GM12865 (cell line): ENCODE results near the gene AMOTL2.

Source experiments
- DNase-seq: peaks from one replicate; pipeline ENCODE4 v3.0.0; 2010; ENCODE audit warnings: low read depth
- H3K4me3 ChIP-seq: 2 replicates; pipeline ENCODE4 v1.5.1; 2011; ENCODE audit warnings: mild to moderate bottlenecking, low read depth, low read length, control low read depth
- TF ChIP-seq, protein P1 (sequence below): IDR thresholded peaks from 2 replicates; pipeline ENCODE4 v1.5.1; 2011; ENCODE audit warnings: low read length, control low read depth, low read depth, inconsistent platforms; ENCODE audit not compliant: insufficient read depth; ENCODE audit errors: missing control alignments

AMOTL2 gene

DNA sequence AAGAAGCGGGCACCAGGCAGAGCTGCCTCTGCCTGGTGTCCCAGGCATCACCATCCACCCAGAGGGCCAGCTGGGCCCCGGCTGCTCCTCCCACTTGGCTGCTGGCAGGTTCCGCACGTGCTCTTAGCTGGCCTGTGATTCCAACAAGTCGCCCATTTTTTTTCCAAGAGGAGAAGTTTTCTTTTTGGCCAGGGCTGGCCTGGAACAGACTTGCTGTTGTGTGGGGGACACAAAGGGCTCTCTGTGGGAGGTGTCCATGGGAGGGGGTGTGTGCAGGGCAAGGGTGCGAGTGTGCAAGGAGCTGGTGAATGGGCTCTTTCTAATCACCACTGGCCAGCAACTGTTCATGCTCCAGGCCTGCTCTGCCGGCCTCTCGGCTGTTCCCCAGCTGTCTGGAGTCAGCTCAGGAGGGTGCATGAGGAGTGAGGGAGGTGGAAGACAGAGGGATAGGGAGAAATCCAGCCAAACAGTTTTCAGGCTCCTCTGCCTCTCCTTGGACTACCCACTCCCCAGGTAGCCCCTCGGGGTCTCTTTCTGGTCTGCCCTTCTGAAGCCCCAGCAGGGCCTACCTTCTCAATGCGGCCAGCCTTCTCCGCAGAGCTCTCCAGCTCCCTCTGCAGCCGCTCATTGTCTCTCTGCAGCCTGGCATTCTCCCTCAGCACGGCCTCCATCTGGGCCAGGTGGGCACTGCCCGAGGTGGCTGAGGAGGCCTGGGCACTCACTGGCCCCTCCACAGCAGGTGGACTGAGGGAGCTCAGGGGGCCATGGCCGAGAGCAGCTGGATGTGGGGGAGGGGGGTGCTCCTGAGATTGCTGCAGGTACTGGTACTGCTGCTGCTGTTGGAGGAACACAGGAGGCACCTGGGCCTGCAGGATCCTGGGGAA is 7.1 kb downstream of the AMOTL2 start:
- no peak overlapping the region for H3K4me3 ChIP-seq
- TF ChIP-seq, protein P1, sequence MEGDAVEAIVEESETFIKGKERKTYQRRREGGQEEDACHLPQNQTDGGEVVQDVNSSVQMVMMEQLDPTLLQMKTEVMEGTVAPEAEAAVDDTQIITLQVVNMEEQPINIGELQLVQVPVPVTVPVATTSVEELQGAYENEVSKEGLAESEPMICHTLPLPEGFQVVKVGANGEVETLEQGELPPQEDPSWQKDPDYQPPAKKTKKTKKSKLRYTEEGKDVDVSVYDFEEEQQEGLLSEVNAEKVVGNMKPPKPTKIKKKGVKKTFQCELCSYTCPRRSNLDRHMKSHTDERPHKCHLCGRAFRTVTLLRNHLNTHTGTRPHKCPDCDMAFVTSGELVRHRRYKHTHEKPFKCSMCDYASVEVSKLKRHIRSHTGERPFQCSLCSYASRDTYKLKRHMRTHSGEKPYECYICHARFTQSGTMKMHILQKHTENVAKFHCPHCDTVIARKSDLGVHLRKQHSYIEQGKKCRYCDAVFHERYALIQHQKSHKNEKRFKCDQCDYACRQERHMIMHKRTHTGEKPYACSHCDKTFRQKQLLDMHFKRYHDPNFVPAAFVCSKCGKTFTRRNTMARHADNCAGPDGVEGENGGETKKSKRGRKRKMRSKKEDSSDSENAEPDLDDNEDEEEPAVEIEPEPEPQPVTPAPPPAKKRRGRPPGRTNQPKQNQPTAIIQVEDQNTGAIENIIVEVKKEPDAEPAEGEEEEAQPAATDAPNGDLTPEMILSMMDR, result no peak
- DNase-seq, result no peak

DNA sequence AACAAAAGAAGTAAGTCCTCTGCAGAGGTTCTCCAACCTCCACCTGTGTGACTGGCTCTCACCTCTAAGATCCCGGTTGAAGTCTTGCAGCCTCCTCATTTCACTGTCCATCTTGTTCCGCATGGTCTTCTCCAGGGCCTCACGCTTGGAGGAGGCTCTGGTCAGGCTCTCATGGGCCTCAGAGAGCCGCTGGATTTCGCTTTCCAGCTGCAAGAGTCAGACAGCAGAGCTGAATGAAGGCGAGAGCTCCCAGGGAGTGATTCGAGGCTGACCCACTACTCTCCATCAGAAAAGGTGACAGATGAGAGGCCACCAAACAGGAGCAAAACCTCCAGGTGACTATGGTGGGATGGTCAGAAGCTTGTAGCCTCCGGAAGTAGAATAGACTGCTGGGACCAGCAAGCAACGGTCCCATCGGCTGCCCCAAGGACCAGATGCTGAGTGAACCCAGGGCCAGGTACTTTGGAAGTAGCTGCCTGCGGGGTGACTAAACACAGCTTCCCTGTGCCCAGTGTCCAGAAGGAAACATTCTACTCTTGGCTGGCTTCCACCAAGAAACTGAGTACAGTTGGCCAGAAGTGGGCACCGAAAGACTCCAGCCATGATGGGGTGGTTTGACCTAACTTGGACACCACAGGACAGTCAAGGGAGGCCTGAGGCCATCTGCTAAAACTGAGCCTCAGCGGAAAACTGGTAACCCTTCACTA is 7.9 kb downstream of the AMOTL2 start:
- no peak for DNase-seq
- TF ChIP-seq, protein P1, result no peak
- H3K4me3 ChIP-seq, result no peak overlapping the region

DNA sequence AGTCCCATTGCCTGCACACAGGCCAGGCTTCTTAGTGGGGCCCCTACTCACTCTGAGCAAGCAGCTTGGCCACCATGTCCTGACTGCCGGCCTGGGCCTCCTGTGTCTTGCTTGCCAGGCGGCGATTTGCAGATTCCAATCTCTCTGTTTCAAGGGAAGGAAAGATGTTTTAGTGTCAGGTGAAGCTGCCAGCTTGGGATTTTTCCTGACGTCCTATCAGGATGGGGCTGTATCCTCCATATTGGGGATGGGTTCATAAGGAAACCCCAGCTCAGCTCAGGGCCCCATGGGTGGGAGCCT is 8.5 kb downstream of the AMOTL2 start:
- H3K4me3 ChIP-seq, result no peak overlapping the region
- TF ChIP-seq, protein P1, result no peak
- DNase-seq, result no peak

DNA sequence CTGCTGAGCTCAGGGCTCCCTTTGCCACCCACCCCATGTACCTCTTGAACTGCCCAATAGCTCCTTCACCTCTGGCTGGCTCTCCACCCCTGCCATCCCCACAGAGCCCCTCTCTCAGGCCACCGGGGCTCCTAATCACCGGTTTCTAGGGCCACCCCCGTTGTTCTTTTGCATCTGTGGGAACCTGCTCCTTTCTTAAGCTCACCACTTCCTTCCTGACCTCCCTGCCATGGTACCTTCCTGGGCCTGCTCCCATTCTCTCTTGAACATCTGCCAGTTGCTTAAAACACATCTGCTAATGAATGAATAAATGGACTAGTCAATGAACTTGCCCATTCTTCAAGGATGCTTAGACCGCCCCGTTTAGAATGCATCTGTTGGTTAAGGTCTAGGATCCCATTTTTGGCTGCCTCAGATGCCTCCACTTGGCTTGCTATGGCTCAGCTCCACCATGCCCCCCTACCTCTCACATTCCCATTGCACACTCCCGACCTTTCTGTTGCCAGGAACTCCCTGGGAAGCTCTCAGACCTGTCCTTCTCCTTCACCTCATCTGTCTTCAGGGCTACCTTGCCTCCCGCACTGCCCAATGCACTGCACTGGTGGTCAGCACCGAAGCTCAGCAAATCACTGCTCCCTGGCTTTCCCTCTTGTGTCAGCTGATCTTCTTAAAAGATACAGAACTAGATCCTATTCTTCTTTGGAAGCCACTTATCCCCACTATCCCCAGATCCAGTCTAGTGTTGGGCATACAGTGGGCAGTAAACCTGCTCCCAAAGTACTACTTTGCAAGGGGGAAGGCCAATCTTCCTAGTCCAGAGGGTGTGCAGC is 9.1 kb downstream of the AMOTL2 start:
- TF ChIP-seq, protein P1, result no peak
- DNase-seq, result peak; percentile 38
- no peak overlapping the region for H3K4me3 ChIP-seq

DNA sequence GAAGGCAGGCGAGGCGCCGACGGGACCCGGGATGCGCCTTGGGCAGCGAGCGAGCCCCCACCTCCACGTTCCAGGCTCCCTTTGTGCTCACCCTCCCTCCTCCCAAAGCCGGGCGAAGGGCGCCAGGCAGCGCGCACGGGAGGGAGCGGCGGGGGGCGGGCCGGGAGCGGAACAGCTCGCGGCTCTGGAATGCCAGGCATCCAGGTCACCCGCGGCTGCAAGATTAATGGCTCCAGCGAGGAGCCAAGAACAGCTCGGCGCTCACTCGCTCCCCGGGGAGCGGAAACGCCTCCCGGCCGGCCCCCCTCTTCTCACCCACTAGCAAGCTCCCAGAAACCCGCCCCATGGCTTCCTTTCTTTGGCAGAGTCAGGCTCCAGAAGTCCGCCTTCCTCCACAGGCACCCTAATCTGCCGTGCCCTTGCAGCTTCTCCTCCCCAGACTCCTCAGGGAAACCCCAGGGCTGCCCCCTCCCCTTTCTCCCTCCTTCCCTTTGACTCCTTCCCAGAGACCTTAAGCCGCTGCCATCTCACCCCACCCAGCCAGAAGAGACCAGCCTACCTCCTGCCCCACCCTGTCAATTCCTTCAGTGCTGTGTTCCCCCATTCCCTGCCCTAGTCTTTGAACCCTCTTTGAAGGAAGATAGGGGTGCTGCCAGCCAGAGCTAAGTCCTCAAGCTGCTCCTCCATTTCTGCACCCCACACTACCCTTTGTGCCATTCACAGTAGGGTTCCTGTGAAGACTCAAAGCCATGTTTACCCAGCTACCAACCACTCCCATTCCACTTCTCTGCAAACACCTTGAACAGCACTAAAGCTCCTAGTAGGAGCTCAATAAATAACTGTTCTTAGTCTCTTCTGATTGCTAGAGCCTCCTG is 9.9 kb downstream of the AMOTL2 start:
- TF ChIP-seq, protein P1, result no peak
- peak; percentile 12 for DNase-seq
- no peak overlapping the region; the same call in 1 of the 2 replicates for H3K4me3 ChIP-seq

DNA sequence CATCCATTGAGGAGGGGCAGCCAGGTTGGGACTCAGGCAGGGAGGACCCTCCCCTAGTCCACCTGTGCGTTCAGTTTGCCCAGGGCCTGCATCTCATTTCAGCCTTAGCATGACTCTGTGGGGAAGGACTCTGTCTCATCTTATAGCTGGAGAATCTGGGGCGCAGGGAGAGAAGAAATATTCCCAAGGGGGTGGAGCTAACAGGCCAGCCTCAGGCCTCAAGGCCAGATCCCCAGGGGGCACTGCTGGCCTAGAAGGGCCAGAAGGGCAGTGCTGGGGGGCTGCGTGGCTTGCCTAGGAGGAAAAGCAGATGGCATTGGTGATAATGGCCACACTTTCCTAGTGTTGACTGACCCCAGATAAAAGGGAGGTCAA is 10.9 kb downstream of the AMOTL2 start:
- DNase-seq, result no peak
- H3K4me3 ChIP-seq, result no peak overlapping the region

More for the DNA sequence above, 10.9 kb downstream of the AMOTL2 start:
- TF ChIP-seq, protein P1, result no peak
